Stimulated activated CD8-positive, alpha-beta memory T cell treated with anti-CD3 and anti-CD28 coated beads, Interleukin-4, amount 100 ng/mL, for 4 hours (primary cell): ENCODE measurements around the gene NR6A1.
"Not testable (repeated sequence)": the region's sequence is repeated elsewhere in the genome, so short reads cannot be mapped to it uniquely, and the experiment has no call there.

ENCODE experiments used
- DNase-seq, 2 donors: peaks; one replicate each; pipeline ENCODE4 v3.0.0-alpha.2; 2020; ENCODE audit warnings: low read depth in 2 of 2, low spot score in 1 of 2

Gene NR6A1

DNA sequence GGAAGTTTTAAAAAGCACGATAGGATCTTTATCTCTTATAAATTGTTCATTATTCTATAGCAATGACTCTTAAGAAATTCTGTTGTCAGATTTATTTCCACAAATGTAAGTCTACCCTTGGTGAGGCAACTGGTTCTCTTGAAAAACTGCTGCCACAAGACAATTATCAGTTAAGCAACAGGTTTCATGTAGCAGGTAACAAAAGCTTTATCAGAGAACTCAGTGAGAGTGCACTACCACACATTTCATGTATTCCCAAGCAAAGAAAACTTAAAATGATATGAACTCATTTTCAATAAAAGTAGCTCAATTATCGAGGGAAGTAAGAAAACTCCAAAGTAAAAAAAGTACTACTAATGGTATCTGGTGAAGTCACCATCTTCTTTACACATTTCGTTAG lies 9.4 kb downstream of the NR6A1 start:
- no peak for DNase-seq

DNA sequence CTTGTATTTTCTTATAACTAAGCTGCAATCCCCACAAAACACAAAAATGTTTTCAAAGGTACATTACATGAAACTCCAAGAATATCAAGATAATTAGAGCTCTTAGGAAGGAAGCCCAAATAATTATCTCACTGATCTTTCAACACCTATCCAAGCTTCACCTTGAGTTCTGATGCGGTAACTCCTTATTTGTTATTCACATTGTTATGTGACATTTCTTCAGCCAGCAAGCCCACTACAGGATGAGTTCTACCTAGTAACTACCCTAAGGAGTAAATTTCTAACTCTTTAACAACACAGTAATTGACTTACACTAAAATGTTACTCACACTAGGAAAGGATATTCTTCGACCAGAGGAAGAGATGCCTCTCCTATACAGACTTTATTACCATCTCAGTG lies 9.9 kb downstream of the NR6A1 start:
- DNase-seq = no peak

- no peak for DNase-seq
These were observed 10.4 kb downstream of the NR6A1 start for GRCh38 chr9:124760719-124761118.

- DNase-seq = no peak
These were observed 11.8 kb downstream of the NR6A1 start for GRCh38 chr9:124759327-124759726.

DNA sequence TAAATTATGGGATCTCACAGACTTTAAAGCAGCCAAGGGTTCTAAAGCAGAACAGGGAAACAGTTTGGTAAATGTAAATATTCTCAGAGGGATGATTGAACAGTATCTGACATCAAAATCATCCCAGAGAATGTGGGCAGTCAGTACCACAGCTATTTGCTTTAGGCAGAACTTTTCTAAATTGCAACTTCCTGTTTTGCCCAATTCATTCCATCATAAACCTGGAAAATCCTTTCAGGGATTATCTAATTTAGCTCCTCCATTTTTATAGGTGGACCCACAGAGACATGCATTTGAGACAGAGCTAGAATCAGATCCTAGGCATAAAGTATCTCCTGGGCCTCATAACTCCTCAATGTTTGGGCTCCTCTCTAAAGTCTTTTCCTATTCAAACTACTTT lies 12.4 kb downstream of the NR6A1 start:
- DNase-seq = no peak

GRCh38 chr9:124758061-124758460 lies 13.1 kb downstream of the NR6A1 start:
- DNase-seq = no peak

- DNase-seq = no peak
These were observed 13.5 kb downstream of the NR6A1 start for GRCh38 chr9:124757616-124758015.

DNA sequence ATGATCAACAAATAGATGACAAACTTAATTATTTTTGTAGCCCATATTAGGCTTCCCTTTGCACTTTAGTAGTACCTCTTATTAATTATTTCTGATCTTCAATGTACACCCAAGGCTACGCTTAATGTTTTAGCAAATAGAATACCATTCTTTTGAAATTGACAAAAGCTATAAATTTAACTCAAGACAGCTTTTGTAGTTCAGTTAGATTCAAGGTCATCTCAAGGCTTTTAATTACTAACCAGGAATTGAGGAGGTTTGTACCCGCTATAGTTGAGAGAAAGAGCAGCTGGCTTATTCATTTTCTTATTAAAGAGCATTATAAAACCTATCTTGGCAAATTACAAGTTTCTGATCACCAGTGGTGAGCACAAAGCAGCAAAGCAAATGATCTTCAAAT lies 15.1 kb downstream of the NR6A1 start:
- DNase-seq = no peak

DNA sequence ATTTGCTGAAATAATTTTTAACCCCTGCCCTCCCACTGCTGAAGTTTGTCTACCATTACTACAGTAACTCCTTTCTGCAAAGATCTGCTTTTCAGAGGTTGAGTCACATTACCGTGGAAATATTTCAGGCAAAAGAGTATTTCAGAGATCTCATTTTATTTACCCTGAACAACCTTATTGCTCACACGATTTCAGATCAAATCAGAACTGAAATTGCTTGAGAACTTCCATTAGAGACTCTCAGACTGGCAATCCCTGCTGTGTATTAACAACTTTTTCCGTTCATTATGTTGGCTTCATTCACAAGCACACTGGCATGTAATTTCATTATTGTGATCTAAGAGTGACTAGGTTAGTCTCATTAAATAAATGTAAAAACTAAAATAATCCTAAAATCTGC lies 16.1 kb downstream of the NR6A1 start:
- no peak for DNase-seq

GRCh38 chr9:124754289-124754688 lies 16.8 kb downstream of the NR6A1 start:
- no peak for DNase-seq

- DNase-seq = no peak
These were observed 18.1 kb downstream of the NR6A1 start for GRCh38 chr9:124752967-124753366.

DNA sequence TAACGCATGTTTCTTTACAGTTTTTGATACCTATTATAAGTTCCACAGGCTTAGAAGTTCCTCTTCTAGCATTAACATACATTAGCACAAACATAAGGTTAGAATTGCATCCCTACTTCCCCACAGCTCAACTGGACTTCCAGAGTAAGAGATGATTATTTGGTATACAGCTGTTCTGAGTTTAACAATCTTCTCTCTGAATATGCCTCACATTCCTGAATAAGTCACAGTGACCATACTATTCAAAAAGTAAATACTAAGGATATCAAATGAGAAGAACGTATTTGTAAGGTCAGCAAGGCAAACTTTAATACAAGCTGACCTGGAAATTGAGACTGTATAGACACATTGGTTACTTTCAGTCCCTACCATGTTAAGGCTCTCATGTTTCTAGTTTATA lies 21.3 kb downstream of the NR6A1 start:
- DNase-seq = no peak

GRCh38 chr9:124749284-124749683 lies 21.8 kb downstream of the NR6A1 start:
- no peak for DNase-seq

- DNase-seq = no peak
These were observed 24.0 kb downstream of the NR6A1 start for GRCh38 chr9:124747065-124747464.

- DNase-seq = no peak
These were observed 27.3 kb downstream of the NR6A1 start for GRCh38 chr9:124743686-124744348.

- no peak for DNase-seq
These were observed 28.2 kb downstream of the NR6A1 start for GRCh38 chr9:124742940-124743339.

- no peak for DNase-seq
These were observed 29.4 kb downstream of the NR6A1 start for GRCh38 chr9:124741662-124742061.

- no peak for DNase-seq
These were observed 30.0 kb downstream of the NR6A1 start for GRCh38 chr9:124741149-124741548.

- DNase-seq = no peak
These were observed 31.8 kb downstream of the NR6A1 start for GRCh38 chr9:124739360-124739759.

GRCh38 chr9:124738075-124738474 lies 33.0 kb downstream of the NR6A1 start:
- DNase-seq = not testable (repeated sequence)

DNA sequence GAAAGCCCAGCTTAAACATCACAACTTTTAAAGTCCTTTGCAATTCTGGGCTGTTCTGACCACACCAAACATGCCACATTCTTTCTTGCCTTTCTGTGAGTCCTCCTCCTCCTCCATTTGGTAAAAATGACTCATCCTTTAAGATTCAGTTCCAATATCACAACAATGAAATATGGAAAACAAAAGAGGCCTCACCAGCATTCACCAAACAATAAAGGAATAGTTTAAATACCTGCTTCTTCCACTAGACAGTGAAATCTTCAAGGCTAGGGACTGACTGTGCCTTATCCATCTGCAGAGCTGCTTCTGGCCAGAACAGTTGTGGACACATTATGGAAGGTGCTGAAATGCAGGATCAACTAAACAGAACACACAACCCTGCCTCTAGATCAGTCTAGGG lies 36.0 kb downstream of the NR6A1 start:
- DNase-seq = no peak

DNA sequence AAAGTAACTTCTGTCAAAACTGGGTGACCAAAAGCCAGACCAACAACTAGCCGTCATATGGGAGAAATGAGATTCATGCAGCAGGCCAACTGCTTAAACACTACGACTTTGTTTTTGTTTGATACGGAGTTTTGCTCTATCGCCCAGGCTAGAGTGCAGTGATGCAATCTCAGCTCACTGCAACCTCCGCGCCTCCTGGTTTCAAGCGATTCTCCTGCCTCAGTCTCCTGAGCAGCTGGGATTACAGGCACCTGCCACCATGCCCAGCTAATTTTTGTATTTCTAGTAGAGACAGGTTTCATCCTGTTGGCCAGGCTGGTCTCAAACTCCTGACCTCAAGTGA lies 36.4 kb downstream of the NR6A1 start:
- not testable (repeated sequence) for DNase-seq

DNA sequence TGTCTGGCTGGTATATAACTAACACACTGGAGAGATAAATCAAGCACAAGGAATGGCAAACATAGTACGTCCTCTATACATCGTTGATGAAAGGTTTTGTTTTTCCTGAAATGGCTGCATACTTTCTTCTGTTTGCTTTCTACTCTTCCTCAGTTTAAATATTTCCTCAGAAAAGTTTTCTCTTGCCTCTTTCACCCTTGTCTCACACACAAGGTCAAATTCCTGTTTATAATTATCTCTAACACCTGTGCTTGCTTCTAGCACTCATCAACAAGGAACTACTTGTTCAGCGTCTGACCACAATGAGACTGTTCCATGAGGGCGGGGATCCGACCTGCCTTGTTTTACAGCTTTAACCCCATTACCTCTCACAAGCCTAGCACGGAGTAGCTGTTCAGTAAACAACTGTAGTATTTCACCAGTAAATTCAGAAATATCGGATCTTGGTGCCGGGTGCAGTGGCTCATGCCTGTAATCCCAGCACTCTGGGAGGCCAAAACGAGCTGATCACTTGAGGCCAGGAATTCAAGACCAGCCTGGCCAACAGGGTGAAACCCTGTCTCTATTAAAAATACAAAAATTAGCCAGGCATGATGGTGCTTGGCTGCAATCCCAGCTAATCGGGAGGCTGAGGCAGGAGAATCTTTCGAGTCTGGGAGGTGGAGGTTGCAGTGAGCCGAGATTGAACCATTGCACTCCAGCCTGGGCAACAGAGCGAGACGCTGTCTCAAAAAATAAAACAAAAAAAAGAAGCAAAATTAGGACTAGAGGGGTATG lies 37.0 kb downstream of the NR6A1 start:
- DNase-seq = no peak
